Sigmoid colon (tissue), 4 donors: ENCODE measurements around the gene EFNA3.

ENCODE experiments used
- CTCF ChIP-seq, 4 experiments: fragments of 450-650 bp in 3 of 4; fragments of 200-600 bp in 1 of 4; IDR thresholded peaks; one replicate each; pipeline ENCODE4 v1.5.1; 2016 to 2019; ENCODE audit warnings: antibody characterized with exemption in 4 of 4, mild to moderate bottlenecking in 3 of 4, moderate library complexity in 2 of 4
- EP300 ChIP-seq, 4 donors: sonication (generic); formaldehyde crosslinking; IDR thresholded peaks; one replicate each; pipeline ENCODE4 v1.6.1; 2017; ENCODE audit warnings: antibody characterized with exemption in 4 of 4
- POLR2A ChIP-seq, 2 donors: fragments of 450-650 bp; IDR thresholded peaks; one replicate each; pipeline ENCODE4 v1.6.1; 2016; ENCODE audit warnings: antibody characterized with exemption in 2 of 2, mild to moderate bottlenecking in 2 of 2, moderate library complexity in 2 of 2
- POLR2AphosphoS5 ChIP-seq, 4 donors: sonication (generic); formaldehyde crosslinking; IDR thresholded peaks; one replicate each; pipeline ENCODE4 v1.6.1; 2017; ENCODE audit warnings: antibody characterized with exemption in 4 of 4

GRCh38 chr1:155116113-155116764 is 37.6 kb downstream of the EFNA3 start:
- TF ChIP-seq CTCF (IDR thresholded peaks at IDR 0.05) = no peak
- TF ChIP-seq POLR2A (IDR thresholded peaks at IDR 0.05) = no peak
- TF ChIP-seq EP300 (IDR thresholded peaks at IDR 0.05) = no peak
- no peak for TF ChIP-seq POLR2AphosphoS5 (IDR thresholded peaks at IDR 0.05)
